AG09319 (cell line): ENCODE results near the gene TRIM7.

Experiments used
- DNase-seq: peaks from one replicate; pipeline ENCODE4 v3.0.0-alpha.2; 2010; ENCODE audit warnings: low read depth; ENCODE audit errors: extremely low read depth
- CTCF ChIP-seq: IDR thresholded peaks from 2 replicates; pipeline ENCODE4 v1.5.1; 2011; ENCODE audit warnings: low read depth, mild to moderate bottlenecking, inconsistent platforms, low read length, moderate library complexity

TRIM7 gene

GRCh38 chr5:181207960-181208253 is 2.9 kb upstream of the TRIM7 start:
- DNase-seq: no peak
- no peak for TF ChIP-seq CTCF

- TF ChIP-seq CTCF: no peak
- DNase-seq: peak; percentile 80
These were observed 2.4 kb upstream of the TRIM7 start for GRCh38 chr5:181207214-181207959.

- no peak for TF ChIP-seq CTCF
- DNase-seq: no peak
These were observed 1.0 kb upstream of the TRIM7 start for GRCh38 chr5:181205761-181206649.

DNA sequence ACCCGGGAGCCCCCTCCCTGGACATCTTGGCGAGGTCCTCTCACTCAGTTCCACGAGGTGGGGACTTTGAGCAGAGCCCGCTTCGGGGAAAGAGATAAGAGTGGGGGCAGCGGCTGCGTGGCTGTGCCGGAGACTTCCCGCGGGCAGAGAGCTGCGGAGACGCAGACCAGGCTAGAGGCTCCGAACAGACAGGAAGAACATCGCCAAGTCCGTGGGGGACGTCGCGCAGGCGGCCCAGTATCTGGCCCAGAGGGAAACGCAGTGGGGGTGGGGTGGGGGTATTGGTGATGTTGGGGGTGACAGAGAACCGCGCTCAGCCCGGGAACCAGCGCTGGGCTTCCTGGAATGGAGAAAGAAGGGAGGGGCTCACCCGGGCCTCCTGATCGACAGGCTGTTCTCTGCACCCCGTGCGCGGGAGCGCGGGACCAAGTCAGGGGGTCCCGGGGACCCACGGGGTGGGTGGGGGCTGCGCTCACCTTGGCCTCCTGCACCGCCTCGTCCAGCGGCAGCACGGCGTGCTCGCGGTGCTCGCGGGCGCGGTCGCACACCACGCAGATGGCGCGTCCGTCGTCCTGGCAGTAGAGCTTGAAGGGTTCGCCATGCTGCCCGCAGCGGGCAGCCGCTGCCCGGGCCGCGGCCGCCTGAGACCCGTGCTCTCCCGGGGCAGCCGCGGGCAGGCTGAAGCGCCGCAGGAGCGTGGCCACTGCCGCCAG is 727 bp downstream of the TRIM7 start:
- TF ChIP-seq CTCF: no peak; the same call in 1 of the 2 replicates
- DNase-seq: no peak

DNA sequence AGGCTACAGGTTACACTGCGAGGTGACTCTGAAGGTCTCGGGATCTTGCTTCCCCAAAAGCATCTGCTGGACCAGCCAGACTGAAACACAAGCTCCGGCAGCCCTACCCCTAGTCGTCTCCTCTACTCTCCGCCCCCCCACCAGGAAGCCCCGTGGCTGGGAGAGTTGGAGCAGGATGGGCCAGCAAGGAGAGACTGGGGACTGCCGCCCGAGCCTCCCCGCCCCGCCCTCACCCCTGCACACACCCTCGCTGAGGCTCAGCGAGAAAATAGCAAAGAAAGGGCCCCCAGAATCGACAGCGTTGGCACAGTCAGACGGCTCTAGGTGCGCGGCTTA is 1.3 kb downstream of the TRIM7 start:
- TF ChIP-seq CTCF: no peak
- no peak for DNase-seq

DNA sequence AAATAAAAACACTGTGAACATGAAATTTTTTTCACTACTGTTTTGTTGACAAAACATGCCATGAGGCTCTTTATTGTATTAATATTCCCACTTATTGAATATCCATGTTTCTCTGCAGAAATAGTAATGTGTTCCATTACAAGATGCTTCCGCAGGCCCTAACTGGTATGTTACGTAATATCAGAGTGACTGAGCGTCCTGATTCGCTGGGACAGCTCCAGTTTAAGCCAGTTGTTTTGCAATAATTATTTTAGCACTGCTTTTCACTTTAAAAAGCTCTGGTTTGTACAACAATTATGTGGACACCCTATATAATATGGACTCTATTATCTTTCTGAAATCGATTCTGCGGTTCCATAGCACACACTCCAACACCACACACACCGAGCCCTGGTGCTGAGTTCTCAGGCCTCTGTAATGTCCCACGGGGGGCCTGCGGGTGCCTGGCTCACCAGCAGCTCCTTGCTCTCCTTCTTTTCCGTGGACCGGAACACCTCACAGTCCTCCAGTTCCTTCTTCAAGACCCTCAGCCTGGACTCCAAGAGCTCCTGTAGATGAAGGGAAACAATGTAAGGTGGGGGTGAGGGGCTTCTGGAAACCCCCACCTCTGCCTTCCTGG is 1.8 kb downstream of the TRIM7 start:
- TF ChIP-seq CTCF: no peak
- no peak for DNase-seq

DNA sequence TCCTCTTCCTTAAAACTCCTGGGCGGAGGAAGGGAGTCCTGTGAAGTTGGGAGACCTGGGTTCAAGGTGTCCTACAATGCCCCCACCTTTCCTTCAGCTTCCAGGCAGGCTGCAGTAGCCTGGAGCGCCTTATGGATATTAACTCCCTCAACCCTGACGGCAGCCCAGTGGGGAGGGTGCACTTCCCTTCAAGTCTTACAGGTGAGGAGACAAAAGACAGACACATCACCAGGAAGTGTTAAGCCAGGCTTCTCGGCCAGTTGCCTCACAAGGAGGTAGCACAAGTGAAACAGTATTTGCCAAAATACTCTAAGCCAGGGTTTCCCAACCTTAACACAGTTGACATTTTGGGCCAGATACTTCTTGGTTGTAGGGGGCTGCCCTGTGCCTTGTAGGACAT is 4.2 kb downstream of the TRIM7 start:
- TF ChIP-seq CTCF: no peak
- DNase-seq: no peak
